Osteocyte (in vitro differentiated cells): ENCODE results near the gene CMIP. TPM values are rescaled to one million over a fixed set of nuclear protein-coding genes. Genes with fewer than 3 reads are reported as not detected.

Source experiments
- DNase-seq: peaks from one replicate; pipeline ENCODE4 v3.0.0; 2021; ENCODE audit warnings: mixed read lengths; ENCODE audit not compliant: unreplicated experiment; ENCODE audit errors: extremely low spot score
- H3K27ac Mint-ChIP-seq: one replicate; pipeline ENCODE4 v1.8.0; 2021; ENCODE audit warnings: mild to moderate bottlenecking, mixed read lengths; ENCODE audit not compliant: unreplicated experiment
- H3K27me3 Mint-ChIP-seq: one replicate; pipeline ENCODE4 v1.8.0; 2021; ENCODE audit warnings: mixed read lengths; ENCODE audit not compliant: unreplicated experiment
- H3K36me3 Mint-ChIP-seq: one replicate; pipeline ENCODE4 v1.8.0; 2021; ENCODE audit warnings: mixed read lengths; ENCODE audit not compliant: unreplicated experiment
- H3K4me1 Mint-ChIP-seq: one replicate; pipeline ENCODE4 v1.8.0; 2021; ENCODE audit warnings: mixed read lengths; ENCODE audit not compliant: unreplicated experiment
- H3K4me3 Mint-ChIP-seq: one replicate; pipeline ENCODE4 v1.8.0; 2021; ENCODE audit warnings: mild to moderate bottlenecking, moderate library complexity, mixed read lengths; ENCODE audit not compliant: unreplicated experiment
- H3K9me3 Mint-ChIP-seq: one replicate; pipeline ENCODE4 v1.8.0; 2021; ENCODE audit warnings: mixed read lengths; ENCODE audit not compliant: unreplicated experiment
- total RNA-seq: library from RNA; stranded (reverse); gene quantifications from 2 replicates; pipeline ENCODE4 v1.2.1, GENCODE V29; 2021
- TF ChIP-seq, protein P1 (sequence below): fragments of 200-600 bp; sonication (generic); IDR thresholded peaks from 2 replicates; pipeline ENCODE4 v1.5.0; 2021; ENCODE audit warnings: antibody characterized with exemption, mild to moderate bottlenecking, moderate library complexity

CMIP gene
- total RNA-seq, 1 donor from 2014 or later, result 38.0 TPM

DNA sequence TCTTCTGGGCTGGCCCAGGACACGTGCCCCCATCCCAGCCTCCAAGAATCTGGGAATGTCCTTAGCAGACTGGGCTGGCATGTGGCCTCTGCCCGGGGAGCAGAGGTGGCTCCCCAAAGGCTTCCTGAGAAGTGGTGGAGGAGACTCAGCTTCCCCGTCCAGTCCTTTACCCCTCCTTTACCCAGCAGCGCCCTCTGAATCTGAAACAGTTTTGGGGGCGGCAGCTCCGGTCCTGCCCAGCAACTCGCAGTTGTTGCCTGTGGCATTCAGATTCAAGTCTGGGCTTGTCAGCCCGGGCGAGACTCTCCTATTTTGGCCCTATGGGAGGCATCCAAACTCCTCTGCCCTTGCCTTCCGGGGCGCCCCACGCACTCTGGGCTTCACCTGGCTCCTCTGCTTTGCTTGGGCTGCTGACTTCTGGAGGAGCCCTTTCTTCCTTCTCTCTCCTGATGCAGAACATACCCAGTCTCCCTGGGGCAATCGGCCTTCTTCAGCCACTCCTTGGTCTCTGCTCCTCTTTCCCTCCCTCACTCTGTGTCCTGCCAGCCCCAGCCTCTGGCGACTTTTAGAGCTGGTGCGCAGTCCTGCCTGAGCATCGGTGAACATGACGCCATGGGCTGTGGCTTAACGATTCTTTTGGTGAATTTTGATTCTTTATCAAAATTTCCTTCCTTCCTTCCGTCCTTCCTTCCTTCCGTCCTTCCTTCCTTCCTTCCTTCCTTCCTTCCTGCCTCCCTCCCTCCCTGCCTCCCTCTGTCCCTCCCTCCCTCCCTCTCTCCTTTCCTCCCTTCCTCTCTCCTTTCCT, 55.2 kb downstream of the CMIP start:
- H3K27ac Mint-ChIP-seq, result no peak overlapping the region
- peaks cover 26% of the 10 kb centered on the region for H3K4me1 Mint-ChIP-seq
- H3K36me3 Mint-ChIP-seq, result no peaks in the 10 kb centered on the region
- no peaks in the 10 kb centered on the region for H3K9me3 Mint-ChIP-seq
- H3K27me3 Mint-ChIP-seq, result no peaks in the 10 kb centered on the region
- DNase-seq, result no peak
- TF ChIP-seq, protein P1, sequence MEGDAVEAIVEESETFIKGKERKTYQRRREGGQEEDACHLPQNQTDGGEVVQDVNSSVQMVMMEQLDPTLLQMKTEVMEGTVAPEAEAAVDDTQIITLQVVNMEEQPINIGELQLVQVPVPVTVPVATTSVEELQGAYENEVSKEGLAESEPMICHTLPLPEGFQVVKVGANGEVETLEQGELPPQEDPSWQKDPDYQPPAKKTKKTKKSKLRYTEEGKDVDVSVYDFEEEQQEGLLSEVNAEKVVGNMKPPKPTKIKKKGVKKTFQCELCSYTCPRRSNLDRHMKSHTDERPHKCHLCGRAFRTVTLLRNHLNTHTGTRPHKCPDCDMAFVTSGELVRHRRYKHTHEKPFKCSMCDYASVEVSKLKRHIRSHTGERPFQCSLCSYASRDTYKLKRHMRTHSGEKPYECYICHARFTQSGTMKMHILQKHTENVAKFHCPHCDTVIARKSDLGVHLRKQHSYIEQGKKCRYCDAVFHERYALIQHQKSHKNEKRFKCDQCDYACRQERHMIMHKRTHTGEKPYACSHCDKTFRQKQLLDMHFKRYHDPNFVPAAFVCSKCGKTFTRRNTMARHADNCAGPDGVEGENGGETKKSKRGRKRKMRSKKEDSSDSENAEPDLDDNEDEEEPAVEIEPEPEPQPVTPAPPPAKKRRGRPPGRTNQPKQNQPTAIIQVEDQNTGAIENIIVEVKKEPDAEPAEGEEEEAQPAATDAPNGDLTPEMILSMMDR, result no peak
- H3K4me3 Mint-ChIP-seq, result no peak overlapping the region

DNA sequence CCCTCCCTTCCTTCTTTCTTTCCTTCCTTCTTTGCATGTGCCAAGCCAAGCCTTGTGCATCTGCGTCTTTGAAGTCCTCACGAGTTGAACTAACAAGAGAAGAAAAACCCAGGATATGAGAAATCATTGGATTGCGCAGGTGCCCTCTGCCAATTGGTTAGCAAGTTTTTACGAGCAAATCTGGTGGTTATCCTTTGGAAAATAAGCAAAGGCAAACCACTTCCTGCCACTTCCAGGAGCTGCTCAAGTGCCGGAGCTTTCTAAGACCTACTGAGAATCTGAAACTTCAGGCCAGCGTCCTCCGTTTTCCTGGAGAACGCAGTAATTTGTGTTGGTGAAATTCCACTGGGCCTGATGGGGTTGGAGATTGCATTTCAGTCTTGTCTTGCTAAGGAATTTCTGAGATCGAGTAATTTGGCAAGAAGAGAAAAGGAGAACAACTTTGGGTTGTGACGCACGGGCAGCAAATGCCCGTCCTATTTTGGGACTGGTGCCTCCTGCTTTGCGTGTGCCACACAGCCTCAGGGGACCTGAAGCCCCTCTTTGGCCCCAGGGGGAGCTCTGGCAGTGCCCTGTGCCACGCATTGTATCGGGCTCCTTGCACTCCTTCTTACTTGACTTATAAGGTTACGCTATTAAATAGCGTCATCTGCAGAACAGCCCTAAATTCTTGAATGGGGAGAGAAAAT, 56.4 kb downstream of the CMIP start:
- Mint-ChIP-seq H3K4me3 (no peak overlapping the region), H3K9me3 (no peaks in the 10 kb centered on the region), H3K27ac (peak overlapping the region; percentile 65), H3K36me3 (no peaks in the 10 kb centered on the region), H3K4me1 (peaks cover 34% of the 10 kb centered on the region), H3K27me3 (no peaks in the 10 kb centered on the region)
- DNase-seq, result no peak
- TF ChIP-seq, protein P1, result no peak

DNA sequence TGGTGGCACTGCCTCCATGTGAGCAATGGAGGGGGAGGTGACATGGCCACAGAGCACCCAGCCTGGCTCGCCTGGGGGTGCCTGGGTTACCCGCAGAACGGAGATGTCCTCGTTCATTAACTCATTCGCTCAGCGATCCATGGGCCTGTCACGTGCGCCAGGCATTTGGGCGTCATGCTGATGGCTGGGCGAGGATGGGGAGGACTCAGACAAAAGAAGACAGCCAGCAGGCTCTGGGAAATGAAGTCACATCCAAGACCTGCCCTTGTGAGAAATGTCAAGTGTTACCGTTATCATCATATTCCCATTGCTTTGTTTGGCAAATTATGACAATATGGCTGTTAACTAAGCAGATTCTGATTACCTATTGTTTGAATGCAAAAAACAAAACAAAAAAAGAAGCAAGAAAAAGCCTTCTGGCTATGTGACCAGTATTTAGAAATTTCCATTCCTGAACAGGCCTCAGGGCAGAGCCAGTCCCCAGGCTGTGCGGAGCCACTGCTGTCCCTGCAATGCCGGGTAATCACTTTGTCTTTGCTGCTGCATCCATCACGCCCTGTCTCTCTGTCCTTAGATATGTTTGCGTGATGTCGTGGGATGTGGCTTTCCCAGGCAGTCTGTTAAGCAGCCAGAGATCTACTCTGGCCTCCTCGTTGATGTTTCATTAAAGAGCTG, 57.9 kb downstream of the CMIP start:
- Mint-ChIP-seq H3K4me1 (peaks cover 38% of the 10 kb centered on the region), H3K27ac (no peak overlapping the region)
- DNase-seq, result no peak

DNA sequence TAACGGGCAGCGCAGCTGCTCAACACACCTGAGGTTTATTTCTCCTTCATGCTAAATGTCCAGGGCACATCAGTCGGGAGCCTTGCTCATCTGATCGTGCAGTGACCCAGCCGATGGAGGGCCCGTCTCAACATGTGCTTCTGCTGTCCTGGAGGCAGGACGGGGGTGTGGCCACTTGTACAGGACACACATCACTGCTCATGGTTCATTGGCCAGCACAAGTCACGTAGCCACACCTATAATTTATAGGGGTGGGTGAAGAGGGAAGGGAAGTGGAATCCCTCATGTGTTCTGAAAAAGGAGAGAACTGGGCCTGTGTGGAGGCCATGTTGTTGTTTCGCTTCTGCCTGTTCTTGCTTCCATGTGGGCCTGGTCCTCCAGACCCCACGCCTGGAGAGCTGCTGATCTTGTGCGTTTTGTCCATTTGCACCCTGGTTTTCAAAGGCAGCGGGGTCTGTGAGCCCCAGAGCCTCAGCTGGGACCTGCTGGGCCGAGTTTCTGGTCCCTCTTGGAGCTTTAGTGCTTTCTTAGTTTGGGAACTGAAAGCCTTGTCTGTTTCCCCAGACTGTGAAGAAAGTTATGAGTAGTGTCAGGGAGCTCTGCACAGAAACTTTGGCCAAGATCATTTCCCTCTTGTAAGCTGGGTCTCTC, 60.5 kb downstream of the CMIP start:
- DNase-seq, result no peak
- H3K4me3 Mint-ChIP-seq, result no peak overlapping the region
- peaks cover 38% of the 10 kb centered on the region for H3K4me1 Mint-ChIP-seq
- TF ChIP-seq, protein P1, result no peak
- no peaks in the 10 kb centered on the region for H3K9me3 Mint-ChIP-seq
- H3K27ac Mint-ChIP-seq, result no peak overlapping the region
- H3K36me3 Mint-ChIP-seq, result no peaks in the 10 kb centered on the region
- H3K27me3 Mint-ChIP-seq, result no peaks in the 10 kb centered on the region

More for the DNA sequence above, 57.9 kb downstream of the CMIP start:
- Mint-ChIP-seq H3K4me3 (no peak overlapping the region), H3K27me3 (no peaks in the 10 kb centered on the region), H3K36me3 (no peaks in the 10 kb centered on the region), H3K9me3 (no peaks in the 10 kb centered on the region)
- TF ChIP-seq, protein P1, result no peak
